NCI-H1417 treated with DMSO at 0.1 percent for 48 hours (cell line): ENCODE data around the gene OR5K3.

Source experiments
- DNase-seq: peaks from one replicate; lab custom pipeline; 2025; lab: John Stamatoyannopoulos, UW

OR5K3 gene

DNA sequence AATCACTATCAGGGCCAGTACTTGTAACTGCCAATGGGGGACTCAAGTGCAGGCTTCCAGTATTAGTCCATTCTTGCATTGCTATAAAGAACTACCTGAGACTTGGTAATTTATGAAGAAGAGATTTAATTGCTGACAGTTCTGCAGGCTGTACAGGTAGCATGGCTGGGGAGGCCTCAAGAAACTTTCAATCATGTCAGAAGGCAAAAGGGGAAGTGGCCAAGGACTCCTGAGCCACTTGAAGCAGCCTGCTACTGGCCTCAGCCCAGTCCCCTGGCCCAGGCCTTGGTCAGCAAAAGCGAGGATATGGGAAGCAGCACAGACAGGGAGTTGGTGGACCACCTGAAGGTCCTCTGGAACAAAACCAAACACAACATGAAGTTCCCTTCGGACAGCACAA is 43.3 kb downstream of the OR5K3 start:
- no peak for DNase-seq

DNA sequence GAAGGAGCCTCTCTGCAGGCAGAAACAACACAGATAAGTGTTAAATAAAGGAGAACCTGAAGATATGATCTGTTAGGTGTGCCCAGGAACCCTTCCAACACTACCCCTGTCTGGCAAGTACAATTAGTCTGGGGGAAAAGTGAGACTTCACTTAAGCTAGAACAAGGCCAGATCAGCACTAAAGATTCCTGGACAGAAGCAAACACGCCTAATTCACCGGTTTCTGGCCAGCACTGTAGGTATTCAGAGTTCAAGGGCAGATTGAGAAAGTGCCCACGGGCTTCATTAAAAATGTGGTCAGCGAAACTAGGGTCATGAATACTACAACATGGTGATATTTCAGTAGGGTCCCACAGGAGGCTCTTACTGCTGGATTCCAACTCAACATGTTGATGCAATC is 43.9 kb downstream of the OR5K3 start:
- DNase-seq, result no peak

DNA sequence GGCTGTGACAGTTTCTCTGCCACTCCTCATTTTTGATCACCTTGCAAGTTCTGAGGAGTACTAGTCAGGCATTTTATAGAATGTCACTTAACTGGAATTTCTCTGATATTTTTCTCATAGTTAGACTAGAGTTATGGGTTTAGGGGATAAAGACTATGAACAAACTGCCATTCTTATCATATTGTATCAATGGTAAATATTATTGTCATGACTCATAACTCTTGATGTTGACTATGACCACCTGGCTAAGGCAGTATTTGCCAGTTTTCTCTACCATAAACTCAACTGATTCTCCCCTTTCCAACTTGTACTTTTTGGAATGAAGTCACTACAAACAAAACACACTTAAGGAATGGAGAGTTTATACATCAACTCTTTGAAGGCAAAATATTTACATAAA is 49.8 kb downstream of the OR5K3 start:
- DNase-seq, result no peak
